GM21390 (cell line): ENCODE measurements around the gene DYNC1H1.
"Not testable (repeated sequence)": the region's sequence is repeated elsewhere in the genome, so short reads cannot be mapped to it uniquely, and the experiment has no call there.

ENCODE experiments used
- ATAC-seq: cut with Tn5 transposase; IDR thresholded peaks from one replicate; pipeline ENCODE4 v1.9.1; 2021; ENCODE audit not compliant: unreplicated experiment

The DYNC1H1 gene

DNA sequence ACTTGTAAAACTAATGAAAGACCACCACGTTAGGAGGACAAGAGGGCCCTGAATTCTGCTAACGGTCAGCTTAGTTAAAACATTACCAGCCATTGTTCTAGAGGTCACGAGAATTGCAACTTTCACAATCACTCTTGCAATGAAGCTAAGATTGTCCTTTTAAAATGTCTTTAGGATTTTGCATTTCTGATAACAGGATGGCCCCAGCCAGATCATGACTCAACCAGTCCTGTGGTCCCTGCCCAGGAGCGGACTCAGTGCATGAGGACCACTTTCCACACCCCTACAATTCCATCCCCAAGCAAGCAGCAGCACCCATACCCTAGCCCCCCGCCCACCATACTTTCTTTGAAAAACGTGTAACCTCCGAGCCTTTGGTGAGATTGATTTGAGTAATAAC is 93.8 kb downstream of the DYNC1H1 start:
- no peak for ATAC-seq

DNA sequence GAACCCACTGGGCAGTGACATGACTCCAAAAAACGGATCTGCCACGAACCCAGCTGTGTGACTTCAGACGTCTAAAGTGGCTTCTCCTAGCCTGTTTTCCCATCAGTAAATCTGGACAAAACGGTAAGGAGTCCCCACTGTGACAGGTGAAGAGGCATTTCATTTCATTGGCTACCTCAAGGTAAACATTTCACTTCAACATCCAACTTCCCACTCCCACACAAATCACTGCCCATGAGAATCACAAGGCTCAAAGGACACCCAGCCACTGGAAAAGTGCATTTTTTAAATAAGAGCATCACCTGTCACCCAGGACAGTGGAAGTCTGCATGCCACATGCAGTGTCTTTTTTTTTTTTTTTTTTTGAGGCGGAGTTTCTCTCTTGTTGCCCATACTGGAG is 94.6 kb downstream of the DYNC1H1 start:
- no peak for ATAC-seq

DNA sequence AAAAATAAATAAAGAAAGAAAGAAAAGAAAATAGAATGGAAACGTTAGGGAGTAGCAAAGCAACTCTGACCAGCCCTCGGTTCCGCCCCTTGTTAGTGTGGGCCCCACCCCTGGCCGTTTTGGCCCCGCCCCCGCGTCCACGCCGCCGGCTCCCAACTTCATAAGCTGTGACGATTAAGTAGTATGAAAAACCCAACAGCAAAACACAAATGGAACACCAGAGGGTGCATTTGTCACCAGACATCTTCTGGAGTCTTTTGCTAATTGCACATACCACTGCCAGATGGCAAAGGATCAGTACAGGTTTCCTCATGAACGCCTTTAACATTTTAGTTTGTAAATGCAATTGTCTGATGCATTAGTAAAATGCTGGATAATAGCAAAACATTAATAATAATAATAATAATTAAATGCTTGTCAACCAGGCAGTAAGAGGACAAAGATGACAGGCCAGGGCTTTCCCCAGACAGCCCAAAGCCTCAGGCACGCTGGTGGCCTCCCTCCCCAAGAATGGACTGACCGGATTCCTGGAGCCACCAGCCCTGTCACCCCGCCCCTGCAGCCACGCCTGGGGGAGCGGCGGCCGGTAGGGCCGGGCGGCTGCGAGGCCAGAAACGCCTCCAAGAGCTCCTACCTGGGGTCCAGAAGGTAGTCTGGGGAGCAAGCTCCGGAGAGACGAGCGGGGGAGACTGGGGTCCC is 98.9 kb downstream of the DYNC1H1 start:
- ATAC-seq = no peak

DNA sequence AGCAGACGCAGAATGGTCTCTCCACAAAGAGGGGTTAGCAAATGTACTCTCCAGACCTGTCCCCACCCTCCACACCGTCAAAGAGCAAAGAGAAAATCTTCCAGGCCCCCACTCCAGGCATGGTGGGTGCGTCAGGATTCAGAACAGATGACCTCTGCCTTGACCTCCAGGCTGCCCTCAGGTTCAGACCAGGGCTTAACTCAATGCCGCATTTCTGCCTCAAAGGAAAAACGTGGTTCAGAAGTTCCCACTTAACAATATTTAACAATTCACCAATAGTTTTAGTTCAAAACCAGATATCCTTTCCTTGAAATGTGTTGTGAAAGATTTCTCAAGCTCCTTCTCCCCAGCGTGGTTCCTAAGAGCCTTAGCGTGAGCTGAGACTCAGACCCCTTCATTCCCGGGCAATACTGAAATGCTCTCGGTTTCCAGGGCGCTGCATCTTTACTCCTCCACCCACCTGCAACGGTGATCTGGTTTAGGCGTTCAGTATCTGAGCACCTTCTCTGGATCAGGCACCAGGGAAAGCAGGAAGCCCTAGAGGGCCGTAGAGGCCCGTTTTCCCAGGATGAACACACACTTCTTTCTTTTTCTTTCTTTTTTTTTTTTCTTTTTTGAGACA is 99.5 kb downstream of the DYNC1H1 start:
- no peak for ATAC-seq

DNA sequence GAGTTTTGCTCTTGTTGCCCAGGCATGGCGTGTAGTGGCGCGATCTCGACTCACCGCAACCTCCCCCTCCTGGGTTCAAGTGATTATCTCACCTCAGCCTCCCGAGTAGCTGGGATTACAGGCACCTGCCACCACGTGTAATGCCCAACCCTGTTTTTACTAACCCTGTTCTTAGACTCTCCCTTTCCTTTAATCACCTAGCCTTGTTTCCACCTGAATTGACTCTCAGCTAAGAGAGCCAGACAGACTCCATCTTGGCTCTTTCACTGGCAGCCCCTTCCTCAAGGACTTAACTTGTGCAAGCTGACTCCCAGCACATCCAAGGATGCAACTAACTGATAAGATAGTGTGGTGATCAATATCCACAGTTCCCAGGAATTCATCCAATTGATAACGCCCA is 100.2 kb downstream of the DYNC1H1 start:
- ATAC-seq = not testable (repeated sequence)

DNA sequence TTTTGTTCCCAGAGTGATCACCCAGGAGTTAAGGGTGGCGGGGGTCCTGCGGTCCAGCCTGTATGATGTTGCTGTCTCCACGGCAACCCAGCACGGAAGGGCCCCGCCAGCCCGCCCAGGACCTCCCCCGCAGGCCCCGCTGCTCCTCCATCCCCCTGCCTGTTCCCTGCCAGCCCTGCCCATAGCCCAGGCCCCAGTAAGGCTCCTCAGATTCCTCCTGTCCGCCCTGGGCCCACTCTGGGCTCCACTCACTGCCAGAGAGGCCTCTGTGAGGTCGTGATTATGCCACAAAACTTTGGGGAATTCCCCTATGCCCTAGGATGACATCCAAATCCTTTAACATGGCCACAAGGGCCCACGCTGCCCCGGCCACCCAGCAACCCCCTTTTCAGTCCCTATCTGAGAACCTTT is 101.7 kb downstream of the DYNC1H1 start:
- ATAC-seq = no peak

DNA sequence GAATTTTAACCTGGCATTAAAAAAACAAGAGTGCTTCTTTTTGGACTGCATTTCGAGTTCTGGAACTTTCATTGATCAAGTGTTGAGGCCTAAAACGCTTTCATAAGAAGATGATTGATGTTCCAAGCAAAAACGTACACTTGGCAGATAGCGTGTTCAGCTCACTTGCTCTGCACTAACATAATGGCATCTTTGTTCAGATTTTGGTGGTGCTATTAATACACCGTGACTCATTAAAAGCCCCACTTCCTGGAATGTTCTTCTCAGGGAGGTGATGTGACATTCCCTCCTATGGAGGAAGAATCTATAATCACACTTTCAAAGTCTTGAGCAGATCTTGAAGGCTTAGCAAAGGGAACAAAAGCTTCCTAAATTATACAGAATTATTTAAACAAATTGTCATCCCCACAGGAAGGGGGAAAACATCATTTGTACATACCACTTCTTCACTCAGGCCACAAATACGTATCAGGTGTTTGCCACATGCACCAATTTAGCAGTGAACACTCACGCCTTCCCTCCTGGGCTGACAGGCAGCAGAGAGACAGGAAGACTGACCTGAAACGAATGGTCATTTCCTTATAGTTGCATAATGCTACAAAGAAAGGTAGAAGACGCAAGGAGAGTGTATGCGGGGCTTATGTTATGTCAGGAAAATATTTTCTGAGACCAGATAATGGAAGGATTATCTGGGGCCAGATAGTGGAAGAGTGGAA is 107.1 kb downstream of the DYNC1H1 start:
- ATAC-seq = no peak

DNA sequence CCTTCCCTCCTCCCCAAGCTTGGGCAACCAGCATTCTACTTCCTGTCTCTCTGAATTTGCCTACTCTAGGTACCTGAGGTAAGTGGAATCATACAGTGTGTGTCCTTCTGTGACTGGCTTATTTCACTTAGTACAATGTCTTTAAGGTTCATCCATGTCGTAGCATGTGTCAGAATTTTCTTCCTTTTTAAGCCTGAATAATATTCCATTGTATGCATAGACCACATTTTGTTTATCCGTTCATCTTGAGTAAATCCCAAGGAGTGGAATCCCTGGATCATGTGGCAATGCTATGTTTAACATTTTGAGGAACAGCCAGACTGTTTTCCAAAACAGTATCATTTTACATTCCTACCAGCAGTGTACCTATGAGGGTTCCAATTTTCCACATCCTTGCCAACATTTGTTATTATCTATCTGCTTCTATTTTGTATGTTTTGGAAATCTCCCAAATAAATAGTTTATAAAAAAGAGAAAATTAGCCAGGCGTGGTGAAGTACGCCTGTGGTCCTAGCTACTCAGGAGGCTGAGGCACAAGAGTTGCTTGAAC is 110.1 kb downstream of the DYNC1H1 start:
- ATAC-seq = no peak

DNA sequence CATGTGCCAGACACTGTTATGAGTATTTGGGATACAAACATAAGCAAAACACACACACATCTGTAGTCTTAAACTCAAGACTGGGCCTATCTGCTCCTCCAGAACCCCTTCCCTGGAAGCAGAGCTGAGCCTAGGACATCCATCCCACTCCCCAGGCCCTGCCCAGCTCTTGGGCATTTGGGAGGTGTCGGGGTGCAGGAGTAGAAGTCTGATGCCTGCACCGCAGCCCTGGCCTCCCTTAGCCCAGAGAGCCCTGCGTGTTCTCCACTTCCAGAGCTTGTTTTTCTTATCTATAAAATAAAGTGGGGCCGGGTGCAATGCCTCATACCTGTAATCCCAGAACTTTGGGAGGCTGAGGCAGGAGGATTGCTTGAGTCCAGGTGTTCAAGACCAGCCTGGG is 110.8 kb downstream of the DYNC1H1 start:
- no peak for ATAC-seq

DNA sequence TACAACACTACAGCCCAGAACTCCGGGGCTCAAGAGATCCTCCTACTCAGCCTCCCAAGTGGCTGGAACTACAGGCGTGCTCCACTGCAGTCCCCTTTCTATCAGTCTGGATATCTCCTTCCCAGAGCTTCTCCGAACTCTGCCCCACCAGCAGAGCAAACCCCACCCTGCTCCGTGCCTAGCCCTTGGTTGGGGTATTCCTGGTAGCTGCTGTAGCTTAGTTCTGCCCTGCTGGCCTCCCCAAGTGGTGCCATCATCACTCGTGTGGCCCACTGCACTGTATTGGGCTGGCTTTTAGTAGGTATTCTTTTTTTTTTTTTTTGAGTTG is 113.0 kb downstream of the DYNC1H1 start:
- ATAC-seq = no peak

DNA sequence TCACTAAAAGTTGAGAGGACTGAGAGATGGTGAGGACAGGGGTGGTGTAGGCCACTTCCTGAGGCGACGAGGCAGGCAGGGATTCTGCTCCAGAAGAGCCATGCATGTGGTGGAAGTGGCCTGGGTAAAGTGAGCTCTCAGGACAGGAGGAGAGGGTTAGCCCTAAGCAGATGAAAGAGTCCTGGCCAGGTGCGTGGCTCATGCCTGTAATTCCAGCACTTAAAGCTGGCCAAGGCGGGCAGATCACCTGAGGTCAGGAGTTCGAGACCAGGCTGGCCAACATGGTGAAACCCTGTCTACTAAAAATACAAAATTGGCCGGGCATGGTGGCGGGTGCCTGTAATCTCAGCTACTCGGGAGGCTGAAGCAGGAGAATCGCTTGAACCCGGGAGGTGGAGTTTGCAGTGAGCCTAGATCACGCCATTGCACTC is 114.0 kb downstream of the DYNC1H1 start:
- not testable (repeated sequence) for ATAC-seq

DNA sequence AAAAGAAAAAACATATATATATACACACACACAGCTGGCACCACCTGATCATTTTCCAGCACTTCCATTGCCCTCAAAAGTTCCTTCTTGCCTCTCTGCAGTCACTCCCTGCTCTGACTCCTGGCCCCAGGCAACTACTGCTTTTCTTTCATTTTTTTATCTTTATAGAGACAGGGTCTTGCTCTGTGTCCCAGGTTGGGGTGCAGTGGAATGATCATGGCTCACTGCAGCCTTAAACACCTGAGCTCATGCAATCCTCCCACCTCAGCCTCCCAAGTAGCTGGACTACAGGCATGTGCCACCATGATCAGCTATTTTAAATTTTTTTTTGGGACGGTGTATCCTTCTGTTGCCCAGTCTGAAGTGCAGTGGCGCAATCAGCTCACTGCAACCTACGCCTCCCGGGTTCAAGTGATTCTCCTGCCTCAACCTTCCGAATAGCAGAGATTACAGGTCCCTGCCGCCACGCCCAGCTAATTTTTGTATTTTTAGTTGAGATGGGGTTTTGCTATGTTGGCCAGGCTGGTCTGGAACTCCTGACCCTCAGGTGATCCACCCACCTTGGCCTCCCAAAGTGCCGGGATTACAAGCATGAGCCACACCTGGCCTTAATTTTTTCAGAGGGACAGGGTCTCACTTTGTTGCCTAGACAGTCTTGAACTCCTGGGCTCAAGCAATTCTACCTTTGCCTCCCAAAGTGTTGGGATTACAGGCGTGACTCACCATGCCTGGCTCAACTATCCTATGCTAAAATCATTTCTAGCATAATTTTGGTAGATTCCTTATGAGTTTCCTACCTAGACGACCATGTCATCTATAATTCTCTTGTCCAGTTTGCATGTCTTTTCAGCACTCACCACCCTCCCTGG is 114.7 kb downstream of the DYNC1H1 start:
- ATAC-seq = no peak

DNA sequence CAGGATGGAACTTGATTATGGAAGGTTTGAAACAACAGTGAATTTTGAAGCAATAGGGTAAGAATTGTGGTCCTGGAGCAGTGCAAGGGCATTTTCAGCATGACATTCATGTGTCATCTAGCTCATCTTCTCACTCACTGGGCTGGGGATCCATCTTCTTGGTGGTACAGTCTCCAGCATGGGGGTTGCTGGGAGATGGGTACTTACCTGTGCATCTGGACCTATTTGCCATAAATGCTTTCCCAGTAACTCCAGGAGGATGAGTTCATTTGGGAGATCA is 115.3 kb downstream of the DYNC1H1 start:
- ATAC-seq = no peak

DNA sequence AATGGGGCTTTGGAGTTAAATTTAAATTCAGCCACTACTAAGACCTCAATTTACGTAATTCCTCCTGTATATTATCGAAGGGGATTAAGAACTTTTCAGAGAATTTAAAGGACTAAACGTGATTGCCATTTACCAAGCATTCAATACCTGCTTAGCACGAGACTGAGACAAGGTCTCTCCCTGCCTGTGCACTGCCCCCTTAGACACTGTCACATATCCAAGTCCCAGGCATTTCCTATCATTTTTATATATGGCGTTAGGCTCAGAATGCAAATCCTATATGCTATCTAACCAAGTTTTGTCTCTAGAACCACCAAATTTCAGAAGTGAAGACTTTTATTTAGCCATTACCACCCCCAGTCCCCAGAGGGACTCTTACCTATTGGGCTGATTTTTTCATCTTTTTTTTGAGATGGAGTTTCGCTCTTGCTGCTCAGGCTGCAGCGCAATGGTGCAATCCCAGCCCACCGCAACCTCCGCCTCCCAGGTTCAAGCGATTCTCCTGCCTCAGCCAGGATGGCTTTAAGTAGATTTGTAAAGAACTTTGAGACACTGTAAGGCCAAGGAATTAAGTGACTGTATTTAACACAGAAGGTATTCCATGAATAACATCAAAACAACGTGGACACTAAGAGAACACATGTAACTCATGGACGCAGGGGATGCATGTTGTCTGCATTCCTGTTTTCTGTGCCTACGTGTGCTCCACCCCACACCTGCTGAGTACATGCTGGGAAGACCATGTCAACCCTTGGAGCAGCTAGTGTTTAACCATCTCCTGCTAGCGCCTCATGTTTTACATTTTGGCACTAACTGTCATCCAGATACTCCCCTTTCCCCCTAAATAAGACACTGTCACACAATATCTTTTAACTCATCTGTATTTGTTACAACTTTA is 116.1 kb downstream of the DYNC1H1 start:
- ATAC-seq = no peak

DNA sequence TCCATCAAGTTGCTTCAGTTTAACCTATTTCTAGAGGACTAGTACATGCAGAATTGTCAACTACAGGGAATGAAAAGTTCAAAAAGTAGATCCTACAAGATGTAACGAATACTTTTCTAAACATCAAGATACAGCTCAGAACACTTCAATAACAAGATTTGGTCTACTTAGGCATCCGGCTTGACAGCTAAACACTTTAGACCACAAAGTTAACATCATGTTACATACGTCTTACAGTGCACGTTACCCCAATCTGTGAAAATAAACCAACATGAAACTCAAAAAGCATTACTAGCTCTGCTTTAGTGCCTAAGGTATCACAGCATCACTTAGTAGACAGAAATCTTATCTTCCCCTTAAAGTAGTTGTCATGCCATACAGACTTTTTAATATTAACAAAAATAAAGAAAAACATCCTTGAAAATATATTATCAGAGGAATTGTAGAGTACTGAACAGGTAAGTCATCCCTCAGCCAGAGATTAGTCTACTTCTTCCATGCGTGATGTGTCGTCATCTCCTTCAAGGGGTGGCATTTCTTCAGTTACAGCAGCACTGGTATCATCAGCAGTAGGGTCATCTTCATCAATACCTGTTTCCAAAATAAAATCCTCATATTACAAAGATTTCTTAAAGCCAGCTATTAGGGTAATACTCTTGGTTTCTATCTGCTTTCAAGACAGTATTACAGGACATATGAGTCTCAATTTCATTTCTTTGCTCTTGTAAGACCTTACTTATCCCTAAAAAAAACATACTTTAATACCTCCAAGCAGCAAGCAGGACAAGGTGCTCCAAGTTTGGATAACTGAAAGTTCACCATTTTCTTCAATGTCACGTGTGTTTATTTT is 117.1 kb downstream of the DYNC1H1 start:
- no peak for ATAC-seq

DNA sequence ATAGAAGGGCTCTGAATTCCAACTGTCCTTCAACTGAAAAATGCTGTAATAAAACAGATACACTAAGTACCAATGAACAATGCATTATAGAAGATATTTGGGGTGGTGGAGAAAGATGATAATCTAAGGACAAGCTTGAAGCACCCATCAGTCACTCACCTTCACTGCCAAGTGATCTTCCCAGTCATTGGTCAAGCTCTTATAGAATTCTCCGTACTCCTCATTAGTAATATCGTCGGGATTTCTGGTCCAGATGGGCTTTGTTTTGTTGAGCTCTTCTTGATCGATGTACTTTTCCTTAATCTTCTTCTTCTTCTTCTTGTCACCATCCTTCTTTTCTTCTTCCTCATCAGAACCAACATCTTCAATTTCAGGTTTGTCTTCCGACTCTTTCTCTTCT is 120.1 kb downstream of the DYNC1H1 start:
- not testable (repeated sequence) for ATAC-seq

DNA sequence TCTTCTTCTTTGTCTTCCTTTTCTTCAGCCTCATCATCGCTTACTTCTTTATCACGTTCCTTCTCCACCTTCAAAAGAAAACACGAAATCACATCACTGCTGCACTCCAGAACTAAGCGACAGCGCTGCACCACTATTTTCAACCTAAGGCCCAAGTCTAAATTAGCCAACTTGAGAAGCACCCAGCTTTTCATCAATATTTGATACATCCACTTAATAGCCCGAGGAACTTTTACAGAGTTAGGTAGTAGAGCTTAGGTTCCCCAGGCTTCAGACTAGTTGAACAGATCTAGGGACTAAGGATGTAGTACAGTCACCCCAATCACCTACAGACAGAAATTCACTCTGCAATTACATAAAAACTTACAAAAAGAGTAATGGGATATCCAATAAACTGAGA is 120.6 kb downstream of the DYNC1H1 start:
- ATAC-seq = no peak

DNA sequence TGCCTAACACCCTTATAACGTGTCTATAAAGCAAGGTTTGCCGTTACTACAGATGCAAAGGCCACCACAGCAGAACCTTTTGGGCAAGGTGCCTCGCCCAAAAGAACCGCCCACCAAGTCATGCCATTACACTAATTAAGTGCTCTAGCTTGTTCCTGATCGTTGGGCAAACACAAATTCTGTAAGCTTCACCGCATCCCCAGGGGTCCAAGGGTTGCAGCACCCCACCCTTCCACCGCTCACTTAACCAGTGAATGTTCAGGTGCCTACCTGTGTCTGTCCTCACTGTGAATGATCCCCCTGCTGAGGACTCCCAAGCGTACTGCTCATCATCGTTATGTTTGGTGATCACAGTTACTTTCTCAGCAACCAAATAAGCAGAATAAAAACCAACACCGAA is 121.1 kb downstream of the DYNC1H1 start:
- no peak for ATAC-seq

DNA sequence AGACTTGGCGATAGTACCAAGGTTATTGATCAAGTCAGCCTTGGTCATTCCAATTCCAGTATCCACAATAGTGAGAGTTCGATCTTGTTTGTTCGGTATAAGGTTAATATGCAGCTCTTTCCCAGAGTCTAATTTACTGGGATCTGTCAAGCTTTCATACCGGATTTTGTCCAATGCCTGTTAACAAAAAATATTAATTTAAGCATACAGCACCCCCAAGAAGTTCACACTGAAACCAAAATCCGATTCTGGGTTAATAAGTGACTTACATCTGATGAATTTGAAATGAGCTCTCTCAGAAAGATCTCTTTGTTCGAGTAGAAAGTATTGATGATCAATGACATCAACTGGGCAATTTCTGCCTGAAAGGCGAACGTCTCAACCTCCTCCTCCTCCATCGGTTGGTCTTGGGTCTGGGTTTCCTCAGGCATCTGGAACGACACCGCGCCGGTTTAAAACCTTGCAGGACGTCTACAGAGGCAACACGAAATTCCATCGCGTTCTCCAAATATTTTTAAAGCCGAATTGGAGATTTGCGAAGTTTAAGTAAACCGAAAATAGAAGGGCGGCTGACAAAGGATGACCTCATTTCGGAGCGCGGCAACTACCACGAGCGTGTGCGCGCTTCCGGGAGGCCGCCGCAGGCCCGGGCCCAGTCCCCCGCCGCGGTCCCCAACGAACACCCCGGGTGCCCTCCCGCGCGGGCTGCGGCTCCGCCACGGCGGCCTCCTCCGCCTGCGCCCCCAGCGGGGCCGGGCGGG is 121.8 kb downstream of the DYNC1H1 start:
- ATAC-seq = peak; percentile 30
